Measurements from ENCODE around the gene MTMR3. TPM values are rescaled to one million over a fixed set of nuclear protein-coding genes. Genes with fewer than 3 reads are reported as not detected.

Gene MTMR3
- total and polyA plus RNA-seq, 2 of the 8 experiments (the other 6 are each of a cell fraction or from before 2014, with no cell fraction given): 16.9 to 18.5 TPM

GRCh38 chr22:29951791-29952413, 68.9 kb downstream of the MTMR3 start:
- FAIRE-seq (no peak), DNase-seq (ENCODE audit: low read depth in 1 of 2, low spot score in 2 of 2) (no peak)
- no peaks in the 10 kb centered on the region for H3K23me2 ChIP-seq (ENCODE audit: low read depth, low read length)
- H3K14ac ChIP-seq (ENCODE audit: insufficient read length): no peak overlapping the region
- no peak overlapping the region for H4K91ac ChIP-seq (replicated peaks; ENCODE audit: insufficient read length, low read length)
- H3K56ac ChIP-seq (replicated peaks; ENCODE audit: insufficient read length, low read depth, low read length): no peak overlapping the region
- H2AK5ac ChIP-seq (ENCODE audit: low read depth, low read length): no peak overlapping the region
- no peak overlapping the region for H4K5ac ChIP-seq (ENCODE audit: insufficient read length, low read depth, low read length)
- no peak overlapping the region for H3K4ac ChIP-seq (replicated peaks; ENCODE audit: insufficient read length, low read depth, low read length)
- H3K36me3 ChIP-seq (ENCODE audit: control insufficient read depth in 2 of 4, insufficient read depth in 4 of 4, low read length in 3 of 4): no peaks in the 10 kb centered on the region
- ChIA-PET CTCF (ENCODE audit: partially characterized antibody) (no interaction called here), POLR2A (ENCODE audit: partially characterized antibody) (no interaction called here)
- no peak overlapping the region for H3K9ac ChIP-seq (replicated peaks in 1 of 4; ENCODE audit: extremely low read depth in 1 of 4, low read depth in 3 of 4, low read length in 3 of 4)
- no peaks in the 10 kb centered on the region for H3K79me1 ChIP-seq (ENCODE audit: low read depth, low read length)
- no peak overlapping the region for H2BK120ac ChIP-seq (replicated peaks; ENCODE audit: low read depth, low read length)
- no peak overlapping the region for H2BK12ac ChIP-seq (ENCODE audit: low read depth, low read length)
- no peak overlapping the region for H2BK20ac ChIP-seq (ENCODE audit: low read length)
- H2AFZ ChIP-seq (ENCODE audit: low read length): no peak overlapping the region
- TF ChIP-seq NRF1 (IDR thresholded peaks at IDR 0.05; ENCODE audit: low read depth, low read length) (no peak), ATF3 (IDR thresholded peaks at IDR 0.05; ENCODE audit: insufficient read depth, low read depth, low read length) (no peak)
- no peak overlapping the region for H3K27ac ChIP-seq (ENCODE audit: low read depth, low read length)
- 85% methylated on average over 8 of the region's 8 CpGs; no CpG with 5 or more reads in 1 of the 2 experiments for WGBS, 2 experiments (ENCODE audit: extremely low coverage in 1 of 2, insufficient coverage in 1 of 2, insufficient read length in 1 of 2, insufficient replicate concordance in 2 of 2, low coverage in 1 of 2, low lambda C conversion rate in 2 of 2, missing lambda C conversion rate in 1 of 2)
- no peak overlapping the region for H2BK5ac ChIP-seq (ENCODE audit: low read depth, low read length)
- no peak overlapping the region for H4K8ac ChIP-seq (ENCODE audit: extremely low read depth, insufficient read depth, low read length)
- no peaks in the 10 kb centered on the region for H3K9me3 ChIP-seq (ENCODE audit: insufficient read depth in 2 of 2, low read depth in 1 of 2, low read length in 1 of 2)
- H3K4me3 ChIP-seq (ENCODE audit: extremely low read depth in 1 of 4, insufficient read depth in 2 of 4, low read depth in 3 of 4, low read length in 4 of 4): no peak overlapping the region
- H3K27me3 ChIP-seq (replicated peaks in 1 of 4; ENCODE audit: control insufficient read depth in 3 of 4, extremely low read depth in 1 of 4, insufficient read depth in 3 of 4, low read length in 3 of 4): no peaks in the 10 kb centered on the region
- no peak overlapping the region for H3K18ac ChIP-seq (ENCODE audit: extremely low read depth, low read length)
- peaks cover 0 to 66% of the 10 kb centered on the region in 2 experiments; a peak in 3 of 4 replicates for H3K79me2 ChIP-seq (ENCODE audit: control insufficient read depth in 1 of 2, insufficient read depth in 2 of 2, low read length in 2 of 2)
- H2BK15ac ChIP-seq (ENCODE audit: low read length): no peak overlapping the region
- H3K4me2 ChIP-seq (ENCODE audit: insufficient read depth in 1 of 2, low read depth in 2 of 2, low read length in 2 of 2): no peak overlapping the region
- peaks cover 0 to 11% (median 3%) of the 10 kb centered on the region in 4 experiments; a peak in 3 of 7 replicates for H3K4me1 ChIP-seq (replicated peaks in 1 of 4; ENCODE audit: control insufficient read depth in 3 of 4, insufficient read depth in 4 of 4, low read length in 3 of 4)
- H4K20me1 ChIP-seq (replicated peaks in 1 of 2; ENCODE audit: control insufficient read depth in 1 of 2, insufficient read depth in 2 of 2, low read length in 2 of 2): peaks cover 0 to 1% of the 10 kb centered on the region in 2 experiments
- no peak overlapping the region for H3K23ac ChIP-seq (ENCODE audit: insufficient read length)
